Keratinocyte (primary cell): ENCODE results near the gene NCKAP5. TPM values are rescaled to one million over a fixed set of nuclear protein-coding genes. Genes with fewer than 3 reads are reported as not detected.

Experiments used
- DNase-seq: peaks from one replicate; pipeline ENCODE4 v3.0.0-alpha.2; 2011; ENCODE audit warnings: low read depth, missing footprints, low spot score
- FAIRE-seq: peaks from 2 replicates; lab custom pipeline; 2011; peaks lifted over from hg19 to GRCh38; lab: Jason Lieb, UNC
- H2AFZ ChIP-seq: 2 replicates; pipeline ENCODE4 v1.6.0; 2012; ENCODE audit warnings: low read length, control low read depth, inconsistent platforms; ENCODE audit not compliant: control insufficient read depth
- H3K27ac ChIP-seq: 2 replicates; pipeline ENCODE4 v1.5.1; 2011; ENCODE audit warnings: low read length; ENCODE audit not compliant: control insufficient read depth, insufficient read depth
- H3K27me3 ChIP-seq: 3 replicates; pipeline ENCODE4 v1.6.0; 2011; ENCODE audit warnings: low read length; ENCODE audit not compliant: control insufficient read depth, insufficient read depth; ENCODE audit errors: extremely low read depth
- H3K36me3 ChIP-seq, 2 experiments: 2 replicates in 1 of 2; 3 replicates in 1 of 2; pipeline ENCODE4 v1.5.1; 2011; ENCODE audit warnings: low read length in 2 of 2, mild to moderate bottlenecking in 1 of 2; ENCODE audit not compliant: control insufficient read depth in 2 of 2, insufficient read depth in 2 of 2; ENCODE audit errors: extremely low read depth in 1 of 2
- H3K4me1 ChIP-seq: 3 replicates; pipeline ENCODE4 v1.5.1; 2011; ENCODE audit warnings: low read length; ENCODE audit not compliant: control insufficient read depth, insufficient read depth; ENCODE audit errors: extremely low read depth
- H3K4me2 ChIP-seq: 3 replicates; pipeline ENCODE4 v1.6.0; 2011; ENCODE audit warnings: low read depth, low read length; ENCODE audit not compliant: control insufficient read depth, insufficient read depth; ENCODE audit errors: extremely low read depth
- H3K4me3 ChIP-seq, 3 experiments: fragments of 200-600 bp in 1 of 3; sonication (generic) in 1 of 3; 2 replicates in 2 of 3; 3 replicates in 1 of 3; pipeline ENCODE4 v1.5.1; 2011 to 2016; ENCODE audit warnings: low read length in 3 of 3, mild to moderate bottlenecking in 3 of 3, control low read depth in 2 of 3, inconsistent platforms in 1 of 3, low read depth in 1 of 3, mixed read lengths in 1 of 3, mixed run types in 1 of 3, moderate library complexity in 1 of 3; ENCODE audit not compliant: control insufficient read depth in 2 of 3, insufficient read depth in 2 of 3; ENCODE audit errors: extremely low read depth in 1 of 3
- H3K79me2 ChIP-seq: 2 replicates; pipeline ENCODE4 v1.6.0; 2012; ENCODE audit warnings: low read length; ENCODE audit not compliant: control insufficient read depth, insufficient read depth
- H3K9ac ChIP-seq: 3 replicates; pipeline ENCODE4 v1.6.0; 2011; ENCODE audit warnings: low read length; ENCODE audit not compliant: control insufficient read depth, insufficient read depth; ENCODE audit errors: extremely low read depth
- H3K9me1 ChIP-seq: 3 replicates; pipeline ENCODE4 v1.6.0; 2011; ENCODE audit warnings: low read length; ENCODE audit not compliant: control insufficient read depth, insufficient read depth; ENCODE audit errors: extremely low read depth
- H3K9me3 ChIP-seq: 2 replicates; pipeline ENCODE4 v1.5.1; 2012; ENCODE audit warnings: low read depth, low read length; ENCODE audit not compliant: control insufficient read depth
- H4K20me1 ChIP-seq: 3 replicates; pipeline ENCODE4 v1.6.0; 2011; ENCODE audit warnings: low read length; ENCODE audit not compliant: control insufficient read depth, insufficient read depth; ENCODE audit errors: extremely low read depth
- EZH2 ChIP-seq: IDR thresholded peaks from one replicate; pipeline ENCODE4 v1.6.1; 2012; ENCODE audit warnings: inconsistent platforms, mild to moderate bottlenecking, low read length, moderate library complexity
- dilution Hi-C: fragments of 300-500 bp; cut with MboI; formaldehyde crosslinking; loops from one replicate; pipeline ENCODE4 v1.7.0; 2020; ENCODE audit warnings: low sequenced_read_pairs; ENCODE audit not compliant: extremely low pct_ligation_motif_present
- polyA plus RNA-seq, 5 experiments: library from polyadenylated mRNA; depleted of rRNA in 3 of 5; stranded (reverse) in 3 of 5; stranded (forward) in 1 of 5; unstranded in 1 of 5; fragments of >200 nt; gene quantifications; 1 replicate in 1 of 5; 2 replicates in 3 of 5; 3 replicates in 1 of 5; pipeline versions ENCODE4 v1.2.1 to v1.2.3, GENCODE V29; 2011 to 2012; ENCODE audit warnings: missing spikeins in 2 of 5, low read depth in 1 of 5, low replicate concordance in 1 of 5
- TF ChIP-seq, protein P1 (sequence below), 3 experiments: IDR thresholded peaks in 1 of 3; conservative IDR thresholded peaks in 1 of 3; optimal IDR thresholded peaks in 1 of 3; 2 replicates in 2 of 3; 3 replicates in 1 of 3; pipeline versions ENCODE3 to v1.5.1; 2011; ENCODE audit warnings: low read length in 3 of 3, mild to moderate bottlenecking in 3 of 3, moderate library complexity in 2 of 3, control low read depth in 1 of 3, inconsistent platforms in 1 of 3; ENCODE audit not compliant: insufficient read depth in 2 of 3; ENCODE audit errors: extremely low read depth in 1 of 3

Gene NCKAP5
- polyA plus RNA-seq, 1 donor (not counting 4 experiments of a cell fraction or from before 2014, with no cell fraction given): 3.6 TPM

DNA sequence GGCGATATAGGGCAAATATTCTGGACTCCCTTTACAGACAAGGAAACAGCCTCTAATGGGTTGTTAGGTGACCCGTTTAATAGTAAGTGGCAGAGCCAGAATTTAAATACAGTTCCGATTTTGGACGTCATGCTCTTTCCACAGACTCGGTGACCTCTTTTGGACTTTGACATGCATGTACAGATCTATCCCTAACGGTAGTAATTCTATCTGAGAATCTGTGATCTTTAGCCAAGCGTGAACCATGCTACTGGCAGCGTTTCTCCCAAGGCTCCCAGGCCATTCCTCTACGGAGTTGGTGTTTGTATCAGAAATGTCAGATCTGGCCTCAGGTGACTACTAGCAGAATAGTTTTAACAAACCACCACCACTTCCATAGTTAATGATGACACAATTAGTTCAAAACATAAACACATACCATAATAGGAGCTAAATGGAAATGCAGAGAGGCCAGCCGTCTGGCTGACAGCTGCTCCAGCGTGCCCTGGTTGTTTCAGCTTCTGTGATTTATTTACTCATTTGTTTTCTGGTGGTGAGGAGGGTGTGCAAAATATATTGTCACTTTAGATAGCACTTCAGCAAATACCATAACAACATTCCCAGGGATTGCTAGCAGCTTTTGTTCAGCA, 593.7 kb downstream of the NCKAP5 start:
- TF ChIP-seq, protein P1, sequence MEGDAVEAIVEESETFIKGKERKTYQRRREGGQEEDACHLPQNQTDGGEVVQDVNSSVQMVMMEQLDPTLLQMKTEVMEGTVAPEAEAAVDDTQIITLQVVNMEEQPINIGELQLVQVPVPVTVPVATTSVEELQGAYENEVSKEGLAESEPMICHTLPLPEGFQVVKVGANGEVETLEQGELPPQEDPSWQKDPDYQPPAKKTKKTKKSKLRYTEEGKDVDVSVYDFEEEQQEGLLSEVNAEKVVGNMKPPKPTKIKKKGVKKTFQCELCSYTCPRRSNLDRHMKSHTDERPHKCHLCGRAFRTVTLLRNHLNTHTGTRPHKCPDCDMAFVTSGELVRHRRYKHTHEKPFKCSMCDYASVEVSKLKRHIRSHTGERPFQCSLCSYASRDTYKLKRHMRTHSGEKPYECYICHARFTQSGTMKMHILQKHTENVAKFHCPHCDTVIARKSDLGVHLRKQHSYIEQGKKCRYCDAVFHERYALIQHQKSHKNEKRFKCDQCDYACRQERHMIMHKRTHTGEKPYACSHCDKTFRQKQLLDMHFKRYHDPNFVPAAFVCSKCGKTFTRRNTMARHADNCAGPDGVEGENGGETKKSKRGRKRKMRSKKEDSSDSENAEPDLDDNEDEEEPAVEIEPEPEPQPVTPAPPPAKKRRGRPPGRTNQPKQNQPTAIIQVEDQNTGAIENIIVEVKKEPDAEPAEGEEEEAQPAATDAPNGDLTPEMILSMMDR (optimal IDR thresholded peaks at IDR 0.05 in 1 of 3, IDR thresholded peaks at IDR 0.05 in 1 of 3, conservative IDR thresholded peaks at IDR 0.05 in 1 of 3; ENCODE audit: extremely low read depth in 1 of 3, insufficient read depth in 2 of 3, low read length in 3 of 3): no peak
- TF ChIP-seq EZH2: no peak
- H3K9me3 ChIP-seq: no peaks in the 10 kb centered on the region
- H2AFZ ChIP-seq: no peak overlapping the region
- no peaks in the 10 kb centered on the region for H3K27me3 ChIP-seq
- H3K4me1 ChIP-seq: peaks cover 22% of the 10 kb centered on the region
- H3K36me3 ChIP-seq: no peaks in the 10 kb centered on the region
- H3K79me2 ChIP-seq: no peaks in the 10 kb centered on the region
- H3K4me2 ChIP-seq: no peak overlapping the region
- no peak overlapping the region for H3K27ac ChIP-seq
- dilution Hi-C loops: no loop called here
- peaks cover 2% of the 10 kb centered on the region for H3K9me1 ChIP-seq
- no peaks in the 10 kb centered on the region for H4K20me1 ChIP-seq
- H3K9ac ChIP-seq: no peak overlapping the region
- H3K4me3 ChIP-seq: no peak overlapping the region
- FAIRE-seq (no peak), DNase-seq (no peak)

DNA sequence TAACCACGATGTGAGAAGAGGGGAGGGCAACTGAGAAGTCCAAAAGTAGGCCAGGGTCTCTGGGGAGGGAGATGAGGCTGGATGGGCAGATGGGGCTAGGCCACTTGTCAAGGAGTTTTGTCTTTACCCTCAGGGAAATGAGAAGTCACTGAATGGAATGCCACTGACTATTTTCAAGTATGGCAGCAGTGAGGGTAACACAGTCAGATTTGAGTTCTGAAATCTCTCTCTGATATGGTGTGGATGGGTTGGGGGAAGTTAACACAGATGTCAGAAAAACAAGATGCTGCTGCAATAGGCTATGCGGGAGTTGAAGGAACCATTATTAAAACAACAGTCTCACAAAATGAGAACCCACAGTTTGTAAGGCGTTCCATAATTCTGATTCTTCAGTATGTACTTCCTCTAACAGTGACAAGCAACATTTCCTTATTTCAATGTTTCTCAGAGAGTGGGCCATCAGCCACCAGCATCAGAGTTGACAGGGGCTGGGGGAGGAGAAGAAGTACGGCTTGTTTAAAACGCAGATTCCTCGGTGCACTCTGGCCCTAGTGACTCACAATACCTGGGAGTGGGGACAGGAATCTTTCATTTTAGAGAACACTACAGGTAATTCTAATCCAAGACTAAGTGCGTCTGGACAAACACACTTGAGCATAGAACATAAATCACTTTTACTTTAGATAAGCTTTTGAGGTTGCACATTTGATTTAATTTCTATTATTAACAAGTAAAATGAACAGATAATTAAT, 596.8 kb downstream of the NCKAP5 start:
- Histone ChIP-seq H3K79me2 (no peaks in the 10 kb centered on the region), H3K9me1 (peaks cover 2% of the 10 kb centered on the region), H3K9me3 (no peaks in the 10 kb centered on the region), H3K4me3 (no peak overlapping the region), H4K20me1 (no peaks in the 10 kb centered on the region), H3K4me1 (peaks cover 19% of the 10 kb centered on the region), H3K27me3 (no peaks in the 10 kb centered on the region), H3K27ac (no peak overlapping the region), H3K9ac (no peak overlapping the region), H3K36me3 (no peaks in the 10 kb centered on the region), H3K4me2 (peak overlapping the region; percentile 17), H2AFZ (no peak overlapping the region)
- dilution Hi-C loops: no loop called here
- TF ChIP-seq, protein P1 (optimal IDR thresholded peaks at IDR 0.05 in 1 of 3, IDR thresholded peaks at IDR 0.05 in 1 of 3, conservative IDR thresholded peaks at IDR 0.05 in 1 of 3; ENCODE audit: extremely low read depth in 1 of 3, insufficient read depth in 2 of 3, low read length in 3 of 3): no peak
- TF ChIP-seq EZH2: no peak
- DNase-seq (no peak), FAIRE-seq (no peak)
